HepG2 (cell line): ENCODE results near the gene CAMK2N2. TPM values are rescaled to one million over a fixed set of nuclear protein-coding genes. Genes with fewer than 3 reads are reported as not detected.

Experiments used
- HNRNPL ChIP-seq: fragments of 200-400 bp; formaldehyde crosslinking; IDR thresholded peaks from 2 replicates; pipeline ENCODE4 v1.6.1; 2017; ENCODE audit warnings: mild to moderate bottlenecking, low read depth, low read length
- KLF16 ChIP-seq, 2 experiments: sonication (generic) in 1 of 2; formaldehyde crosslinking in 1 of 2; IDR thresholded peaks; 2 replicates each; pipeline versions ENCODE4 v1.6.1 to v1.8.0; 2016 to 2023; ENCODE audit warnings: missing genetic modification reagents in 2 of 2, missing compliant biosample characterization in 1 of 2
- TBX2 ChIP-seq: sonication (generic); formaldehyde crosslinking; IDR thresholded peaks from 2 replicates; pipeline ENCODE4 v1.5.0; 2020; ENCODE audit warnings: missing genetic modification reagents, mild to moderate bottlenecking, borderline replicate concordance
- TEAD3 ChIP-seq: optimal IDR thresholded peaks from 2 replicates; pipeline ENCODE3; 2016; ENCODE audit warnings: borderline replicate concordance
- TFAP4 ChIP-seq: sonication (generic); IDR thresholded peaks from 2 replicates; pipeline ENCODE4 v1.6.1; 2016; ENCODE audit warnings: low read depth, borderline replicate concordance
- YEATS4 ChIP-seq: sonication (generic); formaldehyde crosslinking; IDR thresholded peaks from 2 replicates; pipeline ENCODE4 v1.4.0; 2020; ENCODE audit warnings: missing genetic modification reagents, borderline replicate concordance
- ZC3H13 ChIP-seq: sonication (generic); formaldehyde crosslinking; IDR thresholded peaks from 2 replicates; pipeline ENCODE4 v1.8.1; 2023; ENCODE audit warnings: mild to moderate bottlenecking, missing genetic modification reagents, moderate library complexity
- ZNF12 ChIP-seq: sonication (generic); formaldehyde crosslinking; IDR thresholded peaks from 2 replicates; pipeline ENCODE4 v1.5.0; 2020; ENCODE audit warnings: missing genetic modification reagents
- ZNF550 ChIP-seq: sonication (generic); formaldehyde crosslinking; IDR thresholded peaks from 2 replicates; pipeline ENCODE4 v1.4.0; 2020; ENCODE audit warnings: mild to moderate bottlenecking, missing genetic modification reagents, borderline replicate concordance
- ZNF709 ChIP-seq: sonication (generic); formaldehyde crosslinking; IDR thresholded peaks from 2 replicates; pipeline ENCODE4 v1.5.0; 2020; ENCODE audit warnings: mild to moderate bottlenecking, missing genetic modification reagents
- ZSCAN5A ChIP-seq: sonication (generic); formaldehyde crosslinking; IDR thresholded peaks from 2 replicates; pipeline ENCODE4 v1.8.0; 2022; ENCODE audit warnings: mild to moderate bottlenecking, missing genetic modification reagents, borderline replicate concordance
- polyA plus RNA-seq, 8 experiments: library from polyadenylated mRNA; depleted of rRNA in 3 of 8; stranded (reverse) in 7 of 8; unstranded in 1 of 8; fragments of >200 nt; fragmentation: Illumina TruSeq in 4 of 8; extraction: Trizol in 4 of 8; gene quantifications; 2 replicates each; pipeline versions ENCODE4 v1.2.1 to v1.2.3, GENCODE V29; 2011 to 2016; ENCODE audit warnings: low read depth in 4 of 8, missing spikeins in 1 of 8, mixed read lengths in 1 of 8; ENCODE audit not compliant: insufficient read depth in 1 of 8
- total RNA-seq, 5 experiments: library from RNA; depleted of rRNA; stranded (reverse); fragments of >200 nt; fragmentation: Illumina TruSeq; extraction: Trizol; gene quantifications; 2 replicates each; pipeline ENCODE4 v1.2.3, GENCODE V29; 2016; ENCODE audit warnings: low read depth in 1 of 5
- TF ChIP-seq, protein P1 (sequence below): sonication (generic); formaldehyde crosslinking; IDR thresholded peaks from 2 replicates; pipeline ENCODE4 v1.4.0; 2020; ENCODE audit warnings: missing genetic modification reagents, borderline replicate concordance
- TF ChIP-seq, protein P2 (sequence below): sonication (generic); formaldehyde crosslinking; IDR thresholded peaks from 2 replicates; pipeline ENCODE4 v1.4.0; 2020; ENCODE audit warnings: missing genetic modification reagents
- TF ChIP-seq, protein P3 (sequence below): sonication (generic); formaldehyde crosslinking; IDR thresholded peaks from 2 replicates; pipeline ENCODE4 v1.4.0; 2020; ENCODE audit warnings: missing genetic modification reagents, mild to moderate bottlenecking, borderline replicate concordance
- TF ChIP-seq, protein P4 (sequence below): sonication (generic); formaldehyde crosslinking; IDR thresholded peaks from 2 replicates; pipeline ENCODE4 v1.4.0; 2020; ENCODE audit warnings: missing genetic modification reagents

The CAMK2N2 gene
- total and polyA plus RNA-seq, 2 of the 13 experiments (the other 11 are each of a cell fraction or from before 2014, with no cell fraction given): 0.12 to 0.27 TPM

GRCh38 chr3:184249412-184250166, 11.8 kb downstream of the CAMK2N2 start, which contains the start of gene EEF1AKMT4 (continued):
- TF ChIP-seq, protein P1, sequence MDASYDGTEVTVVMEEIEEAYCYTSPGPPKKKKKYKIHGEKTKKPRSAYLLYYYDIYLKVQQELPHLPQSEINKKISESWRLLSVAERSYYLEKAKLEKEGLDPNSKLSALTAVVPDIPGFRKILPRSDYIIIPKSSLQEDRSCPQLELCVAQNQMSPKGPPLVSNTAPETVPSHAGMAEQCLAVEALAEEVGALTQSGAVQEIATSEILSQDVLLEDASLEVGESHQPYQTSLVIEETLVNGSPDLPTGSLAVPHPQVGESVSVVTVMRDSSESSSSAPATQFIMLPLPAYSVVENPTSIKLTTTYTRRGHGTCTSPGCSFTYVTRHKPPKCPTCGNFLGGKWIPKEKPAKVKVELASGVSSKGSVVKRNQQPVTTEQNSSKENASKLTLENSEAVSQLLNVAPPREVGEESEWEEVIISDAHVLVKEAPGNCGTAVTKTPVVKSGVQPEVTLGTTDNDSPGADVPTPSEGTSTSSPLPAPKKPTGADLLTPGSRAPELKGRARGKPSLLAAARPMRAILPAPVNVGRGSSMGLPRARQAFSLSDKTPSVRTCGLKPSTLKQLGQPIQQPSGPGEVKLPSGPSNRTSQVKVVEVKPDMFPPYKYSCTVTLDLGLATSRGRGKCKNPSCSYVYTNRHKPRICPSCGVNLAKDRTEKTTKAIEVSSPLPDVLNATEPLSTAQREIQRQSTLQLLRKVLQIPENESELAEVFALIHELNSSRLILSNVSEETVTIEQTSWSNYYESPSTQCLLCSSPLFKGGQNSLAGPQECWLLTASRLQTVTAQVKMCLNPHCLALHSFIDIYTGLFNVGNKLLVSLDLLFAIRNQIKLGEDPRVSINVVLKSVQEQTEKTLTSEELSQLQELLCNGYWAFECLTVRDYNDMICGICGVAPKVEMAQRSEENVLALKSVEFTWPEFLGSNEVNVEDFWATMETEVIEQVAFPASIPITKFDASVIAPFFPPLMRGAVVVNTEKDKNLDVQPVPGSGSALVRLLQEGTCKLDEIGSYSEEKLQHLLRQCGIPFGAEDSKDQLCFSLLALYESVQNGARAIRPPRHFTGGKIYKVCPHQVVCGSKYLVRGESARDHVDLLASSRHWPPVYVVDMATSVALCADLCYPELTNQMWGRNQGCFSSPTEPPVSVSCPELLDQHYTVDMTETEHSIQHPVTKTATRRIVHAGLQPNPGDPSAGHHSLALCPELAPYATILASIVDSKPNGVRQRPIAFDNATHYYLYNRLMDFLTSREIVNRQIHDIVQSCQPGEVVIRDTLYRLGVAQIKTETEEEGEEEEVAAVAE (CRISPR knock-in tag): peak; percentile 64; the same call in 1 of the 2 replicates
- no peak for TF ChIP-seq ZNF12 (CRISPR knock-in tag)
- no peak for TF ChIP-seq TBX2 (CRISPR knock-in tag)
- TF ChIP-seq TFAP4: peak; percentile 73; the same call in 1 of the 2 replicates
- TF ChIP-seq, protein P2, sequence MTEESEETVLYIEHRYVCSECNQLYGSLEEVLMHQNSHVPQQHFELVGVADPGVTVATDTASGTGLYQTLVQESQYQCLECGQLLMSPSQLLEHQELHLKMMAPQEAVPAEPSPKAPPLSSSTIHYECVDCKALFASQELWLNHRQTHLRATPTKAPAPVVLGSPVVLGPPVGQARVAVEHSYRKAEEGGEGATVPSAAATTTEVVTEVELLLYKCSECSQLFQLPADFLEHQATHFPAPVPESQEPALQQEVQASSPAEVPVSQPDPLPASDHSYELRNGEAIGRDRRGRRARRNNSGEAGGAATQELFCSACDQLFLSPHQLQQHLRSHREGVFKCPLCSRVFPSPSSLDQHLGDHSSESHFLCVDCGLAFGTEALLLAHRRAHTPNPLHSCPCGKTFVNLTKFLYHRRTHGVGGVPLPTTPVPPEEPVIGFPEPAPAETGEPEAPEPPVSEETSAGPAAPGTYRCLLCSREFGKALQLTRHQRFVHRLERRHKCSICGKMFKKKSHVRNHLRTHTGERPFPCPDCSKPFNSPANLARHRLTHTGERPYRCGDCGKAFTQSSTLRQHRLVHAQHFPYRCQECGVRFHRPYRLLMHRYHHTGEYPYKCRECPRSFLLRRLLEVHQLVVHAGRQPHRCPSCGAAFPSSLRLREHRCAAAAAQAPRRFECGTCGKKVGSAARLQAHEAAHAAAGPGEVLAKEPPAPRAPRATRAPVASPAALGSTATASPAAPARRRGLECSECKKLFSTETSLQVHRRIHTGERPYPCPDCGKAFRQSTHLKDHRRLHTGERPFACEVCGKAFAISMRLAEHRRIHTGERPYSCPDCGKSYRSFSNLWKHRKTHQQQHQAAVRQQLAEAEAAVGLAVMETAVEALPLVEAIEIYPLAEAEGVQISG: peak; percentile 93
- no peak for TF ChIP-seq ZSCAN5A (CRISPR knock-in tag)
- TF ChIP-seq, protein P3, sequence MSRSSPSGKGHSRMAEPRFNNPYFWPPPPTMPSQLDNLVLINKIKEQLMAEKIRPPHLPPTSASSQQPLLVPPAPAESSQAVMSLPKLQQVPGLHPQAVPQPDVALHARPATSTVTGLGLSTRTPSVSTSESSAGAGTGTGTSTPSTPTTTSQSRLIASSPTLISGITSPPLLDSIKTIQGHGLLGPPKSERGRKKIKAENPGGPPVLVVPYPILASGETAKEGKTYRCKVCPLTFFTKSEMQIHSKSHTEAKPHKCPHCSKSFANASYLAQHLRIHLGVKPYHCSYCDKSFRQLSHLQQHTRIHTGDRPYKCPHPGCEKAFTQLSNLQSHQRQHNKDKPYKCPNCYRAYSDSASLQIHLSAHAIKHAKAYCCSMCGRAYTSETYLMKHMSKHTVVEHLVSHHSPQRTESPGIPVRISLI (CRISPR knock-in tag): no peak
- no peak for TF ChIP-seq ZNF709 (CRISPR knock-in tag)
- TF ChIP-seq, protein P4, sequence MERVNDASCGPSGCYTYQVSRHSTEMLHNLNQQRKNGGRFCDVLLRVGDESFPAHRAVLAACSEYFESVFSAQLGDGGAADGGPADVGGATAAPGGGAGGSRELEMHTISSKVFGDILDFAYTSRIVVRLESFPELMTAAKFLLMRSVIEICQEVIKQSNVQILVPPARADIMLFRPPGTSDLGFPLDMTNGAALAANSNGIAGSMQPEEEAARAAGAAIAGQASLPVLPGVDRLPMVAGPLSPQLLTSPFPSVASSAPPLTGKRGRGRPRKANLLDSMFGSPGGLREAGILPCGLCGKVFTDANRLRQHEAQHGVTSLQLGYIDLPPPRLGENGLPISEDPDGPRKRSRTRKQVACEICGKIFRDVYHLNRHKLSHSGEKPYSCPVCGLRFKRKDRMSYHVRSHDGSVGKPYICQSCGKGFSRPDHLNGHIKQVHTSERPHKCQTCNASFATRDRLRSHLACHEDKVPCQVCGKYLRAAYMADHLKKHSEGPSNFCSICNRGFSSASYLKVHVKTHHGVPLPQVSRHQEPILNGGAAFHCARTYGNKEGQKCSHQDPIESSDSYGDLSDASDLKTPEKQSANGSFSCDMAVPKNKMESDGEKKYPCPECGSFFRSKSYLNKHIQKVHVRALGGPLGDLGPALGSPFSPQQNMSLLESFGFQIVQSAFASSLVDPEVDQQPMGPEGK (CRISPR knock-in tag): no peak
- TF ChIP-seq ZC3H13 (CRISPR knock-in tag): no peak
- TF ChIP-seq HNRNPL: 0 out of 2 replicates have a peak, but pooled peaks have one; percentile 40
- TF ChIP-seq KLF16 (CRISPR knock-in tag; IDR thresholded peaks at IDR 0.05): peak in 1 of 2 experiments; percentile 43; a peak in 1 of 4 replicates
- TF ChIP-seq TEAD3 (CRISPR knock-in tag): no peak
- TF ChIP-seq ZNF550 (CRISPR knock-in tag): no peak
- peak; percentile 90 for TF ChIP-seq YEATS4 (CRISPR knock-in tag)
